ENCODE data around the gene NAA50.

NAA50 gene

DNA sequence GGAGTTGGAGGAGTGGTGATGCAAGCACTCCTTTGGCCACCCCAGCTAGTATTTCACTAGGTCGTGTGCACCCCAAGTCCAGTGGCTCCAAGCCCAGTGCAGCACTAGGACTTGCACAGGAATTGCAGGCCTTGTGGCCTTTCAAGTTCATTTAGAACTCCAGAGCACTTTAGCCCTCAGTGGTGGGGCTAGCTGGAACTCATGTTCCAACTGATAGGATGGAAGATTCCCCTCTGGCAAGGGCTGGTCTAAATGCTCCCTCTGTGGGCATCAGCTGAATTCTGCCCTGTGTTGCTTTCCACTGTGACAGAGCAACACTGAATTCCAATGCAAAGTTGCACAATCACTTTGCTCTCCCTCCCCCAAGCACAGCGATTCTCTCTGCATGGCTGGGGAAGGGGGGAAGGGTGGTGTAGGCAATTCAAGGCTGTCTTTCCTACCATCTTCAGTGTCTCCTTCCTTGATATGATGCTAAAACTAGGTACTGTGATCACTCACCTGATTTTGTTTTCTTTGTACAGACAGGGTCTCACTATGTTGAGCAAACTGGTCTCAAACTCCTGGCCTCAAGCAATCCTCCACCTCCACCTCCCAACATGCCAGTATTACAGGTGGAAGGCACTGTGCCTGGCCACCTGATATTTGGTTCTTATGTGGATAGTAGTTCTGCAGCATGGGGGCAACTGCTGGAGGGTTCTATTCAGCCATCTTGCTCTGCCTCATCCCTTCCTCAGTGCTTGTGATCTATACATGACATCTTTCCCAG lies 59.9 kb downstream of the NAA50 start:
- DNase-seq (ENCODE audit: low read depth, low spot score), result no peak
- peaks cover 7% of the 10 kb centered on the region for H3K4me1 ChIP-seq (ENCODE audit: control insufficient read depth, insufficient read depth, low read length)
- no peak overlapping the region for H3K27ac ChIP-seq (ENCODE audit: low read length)
- no peaks in the 10 kb centered on the region for H3K36me3 ChIP-seq (ENCODE audit: control insufficient read depth, insufficient read depth, low read length)
- no peaks in the 10 kb centered on the region for H3K9me3 ChIP-seq (ENCODE audit: control insufficient read depth, insufficient read depth, low read length)
- no CpG with 5 or more reads among the region's 2 CpGs for WGBS (ENCODE audit: insufficient coverage, insufficient read length)
- no peaks in the 10 kb centered on the region for H3K27me3 ChIP-seq (ENCODE audit: control insufficient read depth, insufficient read depth, low read length)
- no peak overlapping the region for H3K4me3 ChIP-seq (ENCODE audit: low read length)

DNA sequence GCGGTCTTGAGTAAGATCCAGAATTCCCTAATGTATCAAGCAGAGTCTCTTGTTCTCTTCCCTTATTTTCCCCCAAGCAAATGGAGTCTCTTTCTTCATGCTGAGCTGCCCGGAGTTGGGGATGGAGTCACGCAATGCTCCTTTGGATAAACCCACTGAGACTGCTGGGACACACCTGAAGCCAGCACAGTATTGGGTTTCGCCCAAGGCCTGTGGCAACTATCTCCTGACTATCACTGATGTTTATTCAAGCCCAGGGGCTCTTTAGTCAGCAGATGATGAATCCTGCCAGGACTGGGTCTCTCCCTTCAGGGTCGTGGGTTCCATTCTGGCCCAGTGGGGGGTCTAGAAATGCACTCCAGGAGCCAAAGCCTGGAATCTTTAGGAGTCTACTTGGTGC lies 60.9 kb downstream of the NAA50 start:
- Histone ChIP-seq H3K9me3 (ENCODE audit: control insufficient read depth, insufficient read depth, low read length) (no peaks in the 10 kb centered on the region), H3K36me3 (ENCODE audit: control insufficient read depth, insufficient read depth, low read length) (no peaks in the 10 kb centered on the region), H3K4me3 (ENCODE audit: low read length) (no peak overlapping the region), H3K4me1 (ENCODE audit: control insufficient read depth, insufficient read depth, low read length) (peaks cover 7% of the 10 kb centered on the region), H3K27me3 (ENCODE audit: control insufficient read depth, insufficient read depth, low read length) (no peaks in the 10 kb centered on the region), H3K27ac (ENCODE audit: low read length) (no peak overlapping the region)
- no CpG with 5 or more reads among the region's 5 CpGs for WGBS (ENCODE audit: insufficient coverage, insufficient read length)
- DNase-seq (ENCODE audit: low read depth, low spot score), result no peak

DNA sequence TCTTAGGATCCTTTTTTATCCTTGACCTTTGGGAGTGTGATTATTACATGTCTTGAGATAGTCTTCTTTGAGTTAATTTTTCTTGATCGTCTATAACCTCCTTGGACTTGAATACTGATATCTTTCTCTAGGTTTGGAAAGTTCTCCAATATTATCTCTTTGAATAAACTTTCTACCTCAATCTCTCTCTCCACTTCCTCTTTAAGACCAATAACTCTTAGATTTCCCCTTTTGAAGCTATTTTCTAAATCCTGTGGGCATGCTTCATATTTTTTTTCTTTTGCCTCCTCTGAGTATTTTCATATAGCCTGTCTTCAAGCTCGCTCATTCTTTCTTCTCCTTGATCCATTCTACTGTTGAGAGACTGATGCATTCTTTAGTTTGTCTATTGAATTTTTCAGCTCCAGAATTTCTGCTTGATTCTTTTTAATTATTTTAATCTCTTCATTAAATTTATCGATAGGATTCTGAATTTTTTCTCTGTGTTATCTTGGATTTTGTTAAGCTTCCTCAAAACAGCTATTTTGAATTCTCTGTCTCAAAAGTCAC lies 61.7 kb downstream of the NAA50 start:
- H3K4me3 ChIP-seq (ENCODE audit: low read length), result no peak overlapping the region
- no CpG with 5 or more reads among the region's 3 CpGs for WGBS (ENCODE audit: insufficient coverage, insufficient read length)
- peaks cover 7% of the 10 kb centered on the region for H3K4me1 ChIP-seq (ENCODE audit: control insufficient read depth, insufficient read depth, low read length)
- no peak for DNase-seq (ENCODE audit: low read depth, low spot score)
- no peaks in the 10 kb centered on the region for H3K9me3 ChIP-seq (ENCODE audit: control insufficient read depth, insufficient read depth, low read length)
- H3K36me3 ChIP-seq (ENCODE audit: control insufficient read depth, insufficient read depth, low read length), result no peaks in the 10 kb centered on the region
- no peak overlapping the region for H3K27ac ChIP-seq (ENCODE audit: low read length)
- no peaks in the 10 kb centered on the region for H3K27me3 ChIP-seq (ENCODE audit: control insufficient read depth, insufficient read depth, low read length)

DNA sequence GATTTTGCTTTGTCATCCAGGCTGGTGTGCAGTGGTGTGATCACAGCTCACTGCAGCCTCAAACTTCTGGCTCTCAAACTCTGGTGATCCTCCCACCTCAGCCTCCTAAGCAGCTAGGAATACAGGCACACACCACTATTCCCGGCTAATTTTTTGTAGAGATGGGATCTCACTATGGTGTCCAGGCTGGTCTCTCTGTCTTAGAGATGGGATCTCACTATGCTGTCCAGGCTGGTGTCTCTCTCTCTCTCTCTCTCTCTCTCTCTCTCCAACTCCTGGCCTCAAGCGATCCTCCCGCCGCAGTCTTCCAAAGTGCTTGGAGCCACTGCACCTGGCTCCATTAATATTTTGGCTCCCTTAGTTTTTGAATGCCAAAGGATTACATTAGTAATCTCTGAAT lies 67.3 kb downstream of the NAA50 start:
- no peaks in the 10 kb centered on the region for H3K9me3 ChIP-seq (ENCODE audit: control insufficient read depth, insufficient read depth, low read length)
- no peaks in the 10 kb centered on the region for H3K36me3 ChIP-seq (ENCODE audit: control insufficient read depth, insufficient read depth, low read length)
- H3K4me3 ChIP-seq (ENCODE audit: low read length), result no peak overlapping the region
- WGBS (ENCODE audit: insufficient coverage, insufficient read length), result no CpG with 5 or more reads among the region's 4 CpGs
- H3K27ac ChIP-seq (ENCODE audit: low read length), result no peak overlapping the region
- H3K27me3 ChIP-seq (ENCODE audit: control insufficient read depth, insufficient read depth, low read length), result no peaks in the 10 kb centered on the region
- no peaks in the 10 kb centered on the region for H3K4me1 ChIP-seq (ENCODE audit: control insufficient read depth, insufficient read depth, low read length)
- no peak for DNase-seq (ENCODE audit: low read depth, low spot score)

DNA sequence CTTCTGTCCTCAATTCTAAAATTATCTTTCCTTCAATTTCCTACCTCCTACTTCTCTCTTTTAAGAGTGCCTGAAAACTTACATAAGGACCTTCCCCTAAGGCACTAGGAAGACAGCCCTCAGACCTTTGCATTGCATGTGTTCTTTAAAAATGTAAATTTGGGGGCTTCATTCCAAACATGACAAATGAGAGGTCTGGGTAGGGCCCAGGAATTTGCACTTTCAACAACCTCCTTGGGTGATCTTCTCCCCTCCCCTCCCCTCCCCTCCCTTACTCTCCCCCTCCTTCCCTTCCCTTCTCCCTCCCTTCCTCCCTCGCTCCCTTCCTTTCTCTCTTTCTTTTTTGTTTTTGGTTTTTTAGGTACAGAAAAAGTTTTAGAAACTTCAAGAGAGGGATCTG lies 68.3 kb downstream of the NAA50 start:
- no CpG with 5 or more reads among the region's 1 CpG for WGBS (ENCODE audit: insufficient coverage, insufficient read length)
- Histone ChIP-seq H3K36me3 (ENCODE audit: control insufficient read depth, insufficient read depth, low read length) (no peaks in the 10 kb centered on the region), H3K9me3 (ENCODE audit: control insufficient read depth, insufficient read depth, low read length) (no peaks in the 10 kb centered on the region), H3K4me3 (ENCODE audit: low read length) (no peak overlapping the region), H3K4me1 (ENCODE audit: control insufficient read depth, insufficient read depth, low read length) (no peaks in the 10 kb centered on the region), H3K27ac (ENCODE audit: low read length) (no peak overlapping the region), H3K27me3 (ENCODE audit: control insufficient read depth, insufficient read depth, low read length) (no peaks in the 10 kb centered on the region)
- DNase-seq (ENCODE audit: low read depth, low spot score), result no peak

DNA sequence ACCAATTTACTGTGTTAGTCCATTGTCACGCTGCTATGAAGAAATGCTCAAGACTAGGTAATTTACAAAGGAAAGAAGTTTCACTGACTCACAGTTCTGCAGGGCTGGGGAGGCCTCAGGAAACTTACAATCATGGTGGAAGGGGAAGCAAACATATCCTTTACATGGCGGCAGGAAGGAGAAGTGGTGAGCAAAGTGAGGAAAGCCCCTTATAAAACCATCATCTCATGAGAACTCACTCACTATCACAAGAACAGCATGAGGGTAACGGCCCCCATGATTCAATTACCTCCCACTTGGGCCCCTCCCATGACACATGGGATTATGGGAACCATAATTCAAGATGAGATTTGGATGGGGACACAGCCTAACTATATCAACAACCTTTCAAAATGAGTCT lies 69.8 kb downstream of the NAA50 start:
- no peak for DNase-seq (ENCODE audit: low read depth, low spot score)
- H3K27ac ChIP-seq (ENCODE audit: low read length), result no peak overlapping the region
- no peaks in the 10 kb centered on the region for H3K36me3 ChIP-seq (ENCODE audit: control insufficient read depth, insufficient read depth, low read length)
- no peaks in the 10 kb centered on the region for H3K9me3 ChIP-seq (ENCODE audit: control insufficient read depth, insufficient read depth, low read length)
- WGBS (ENCODE audit: insufficient coverage, insufficient read length), result no CpG with 5 or more reads among the region's 3 CpGs
- no peak overlapping the region for H3K4me3 ChIP-seq (ENCODE audit: low read length)
- H3K27me3 ChIP-seq (ENCODE audit: control insufficient read depth, insufficient read depth, low read length), result no peaks in the 10 kb centered on the region
- no peaks in the 10 kb centered on the region for H3K4me1 ChIP-seq (ENCODE audit: control insufficient read depth, insufficient read depth, low read length)

DNA sequence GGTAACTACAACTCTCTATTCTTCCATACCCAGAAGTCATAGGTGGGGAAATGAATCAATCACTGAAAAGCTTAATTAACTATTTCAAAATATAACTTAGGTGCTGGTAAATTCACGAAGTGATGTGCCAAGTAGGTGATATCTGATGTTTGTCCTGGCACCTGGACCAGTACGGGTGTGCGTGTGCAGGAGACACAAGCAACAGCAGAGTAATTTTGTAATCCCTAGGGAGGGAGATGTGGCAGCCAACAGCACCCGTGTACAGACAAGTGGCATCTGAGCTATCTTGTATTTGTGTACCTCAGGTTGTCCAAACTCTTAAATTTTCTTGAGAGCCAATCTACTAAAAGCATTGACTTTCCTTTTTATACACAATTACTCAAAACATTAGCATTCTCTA lies 72.5 kb downstream of the NAA50 start:
- WGBS (ENCODE audit: insufficient coverage, insufficient read length), result no CpG with 5 or more reads among the region's 4 CpGs
- H3K27ac ChIP-seq (ENCODE audit: low read length), result no peak overlapping the region
- no peak for DNase-seq (ENCODE audit: low read depth, low spot score)

DNA sequence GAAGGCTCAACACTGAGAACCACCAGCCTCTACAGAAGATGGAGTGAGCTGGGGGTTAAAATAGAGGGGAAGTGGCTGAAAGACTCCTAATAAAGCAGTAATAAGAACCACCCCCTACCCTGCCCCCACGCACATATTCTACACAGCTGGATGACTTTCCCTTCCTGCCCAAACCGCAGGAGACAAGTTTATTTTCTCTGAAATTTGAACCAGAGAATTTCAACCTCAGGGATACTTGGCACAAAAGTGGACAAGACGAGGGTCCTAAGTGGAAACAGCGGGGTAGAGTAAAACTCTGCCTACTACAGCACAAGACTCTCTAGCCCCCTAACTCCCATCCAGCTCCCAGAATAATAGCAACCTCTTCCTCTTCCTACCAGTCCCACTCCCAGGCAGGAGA lies 78.0 kb downstream of the NAA50 start:
- Histone ChIP-seq H3K4me1 (ENCODE audit: control insufficient read depth, insufficient read depth, low read length) (no peaks in the 10 kb centered on the region), H3K36me3 (ENCODE audit: control insufficient read depth, insufficient read depth, low read length) (no peaks in the 10 kb centered on the region), H3K9me3 (ENCODE audit: control insufficient read depth, insufficient read depth, low read length) (no peaks in the 10 kb centered on the region), H3K4me3 (ENCODE audit: low read length) (no peak overlapping the region), H3K27ac (ENCODE audit: low read length) (no peak overlapping the region), H3K27me3 (ENCODE audit: control insufficient read depth, insufficient read depth, low read length) (no peaks in the 10 kb centered on the region)
- WGBS (ENCODE audit: insufficient coverage, insufficient read length), result no CpG with 5 or more reads among the region's 4 CpGs
- DNase-seq (ENCODE audit: low read depth, low spot score), result no peak

More for the DNA sequence above, 72.5 kb downstream of the NAA50 start:
- H3K4me1 ChIP-seq (ENCODE audit: control insufficient read depth, insufficient read depth, low read length), result no peaks in the 10 kb centered on the region
- no peaks in the 10 kb centered on the region for H3K36me3 ChIP-seq (ENCODE audit: control insufficient read depth, insufficient read depth, low read length)
- H3K27me3 ChIP-seq (ENCODE audit: control insufficient read depth, insufficient read depth, low read length), result no peaks in the 10 kb centered on the region
- H3K9me3 ChIP-seq (ENCODE audit: control insufficient read depth, insufficient read depth, low read length), result no peaks in the 10 kb centered on the region
- H3K4me3 ChIP-seq (ENCODE audit: low read length), result no peak overlapping the region

All from iPS DF 6.9 (cell line).